H1 (cell line): ENCODE results near the gene TYW1B. TPM values are rescaled to one million over a fixed set of nuclear protein-coding genes. Genes with fewer than 3 reads are reported as not detected.

Experiments used
- ATF2 ChIP-seq: IDR thresholded peaks from 2 replicates; pipeline ENCODE4 v1.6.1; 2012; ENCODE audit warnings: low read length, inconsistent platforms
- ATF3 ChIP-seq: IDR thresholded peaks from 2 replicates; pipeline ENCODE4 v1.6.1; 2011; ENCODE audit warnings: low read depth, mild to moderate bottlenecking, low read length; ENCODE audit not compliant: insufficient read depth
- CBX8 ChIP-seq: fragments of 300-800, 300-1000 bp; sonication (generic); IDR thresholded peaks from 2 replicates; pipeline ENCODE4 v1.7.1; 2016; ENCODE audit warnings: low read depth, low read length, borderline replicate concordance
- ZNF274 ChIP-seq: IDR thresholded peaks from 2 replicates; pipeline ENCODE4 v1.7.0; 2012; ENCODE audit warnings: low read length, borderline replicate concordance; ENCODE audit errors: extremely low read depth
- polyA plus RNA-seq, 7 experiments: library from polyadenylated mRNA; depleted of rRNA in 3 of 7; stranded (reverse) in 5 of 7; unstranded in 2 of 7; fragments of >200 nt in 5 of 7; fragments of 200-250 nt in 2 of 7; gene quantifications; 1 replicate in 5 of 7; 2 replicates in 1 of 7; 4 replicates in 1 of 7; pipeline versions ENCODE4 v1.2.1 to v1.2.3, GENCODE V29; 2011 to 2013; ENCODE audit warnings: missing spikeins in 2 of 7, mixed read lengths in 2 of 7
- total RNA-seq: library from RNA; stranded (reverse); fragmentation: NEBNext Ultra II Directional; extraction: Animal tissue kit (Norgen Biotek cat#: 25700); gene quantifications from 2 replicates; pipeline ENCODE4 v1.2.1, GENCODE V29; 2021

Gene TYW1B
- total and polyA plus RNA-seq, 2 of the 8 experiments (the other 6 are each of a cell fraction or from before 2014, with no cell fraction given) = 6.8 to 12.6 TPM

GRCh38 chr7:72577107-72577506 is 250.9 kb downstream of the TYW1B start (continued):
- no peak for TF ChIP-seq ATF2
- no peak for TF ChIP-seq ZNF274
- TF ChIP-seq ATF3 = no peak
- TF ChIP-seq CBX8 = no peak
- TF ChIP-seq, all 59 proteins: peak for 0
